ENCODE results near the gene MEAK7.
"Not testable (repeated sequence)": the region's sequence is repeated elsewhere in the genome, so short reads cannot be mapped to it uniquely, and the experiment has no call there.

MEAK7 gene

DNA sequence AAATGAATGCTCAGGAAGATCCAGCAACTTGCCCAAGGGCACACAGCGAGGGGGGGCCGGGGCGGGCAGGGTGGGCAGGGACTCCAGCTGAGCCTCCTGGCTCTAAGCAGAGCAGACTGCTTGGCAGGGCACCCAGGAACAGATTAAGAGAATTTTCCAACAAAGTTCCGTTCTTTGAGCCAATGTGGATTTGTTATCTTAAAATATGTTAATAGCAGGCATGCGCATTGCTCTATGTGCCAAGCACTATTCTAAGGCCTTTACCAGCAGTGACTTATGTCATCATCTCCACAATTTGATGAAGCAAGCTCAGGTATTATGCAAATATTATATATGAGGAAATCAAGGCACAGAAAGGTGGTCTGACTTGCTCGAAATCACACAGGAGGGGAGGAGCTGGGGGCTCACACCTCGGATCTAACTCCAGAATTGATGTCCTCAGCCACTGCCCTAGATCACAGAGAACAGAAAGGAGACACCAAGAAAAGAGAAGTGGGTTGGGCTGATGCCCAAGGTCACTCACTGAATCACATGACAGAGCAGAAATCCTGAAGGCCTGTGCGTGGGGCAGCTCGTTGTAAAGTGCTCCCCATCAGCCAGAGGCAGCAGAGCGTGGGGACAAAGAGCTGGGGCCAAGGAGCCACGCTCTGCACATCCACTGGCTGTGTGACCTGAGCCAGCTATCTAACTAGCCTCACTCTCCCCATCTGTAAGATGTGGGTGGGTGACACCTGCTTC, 23.2 kb upstream of the MEAK7 start:
- H3K4me1 ChIP-seq (ENCODE audit: insufficient read depth, low read length): peaks cover 16% of the 10 kb centered on the region
- peaks cover 6% of the 10 kb centered on the region; the same call in 1 of the 2 replicates for H3K9me3 ChIP-seq (ENCODE audit: control insufficient read depth, insufficient read depth, low read length)
- H3K36me3 ChIP-seq (ENCODE audit: insufficient read depth, low read length): no peaks in the 10 kb centered on the region
- H3K9ac ChIP-seq (ENCODE audit: low read depth, low read length): no peak overlapping the region

DNA sequence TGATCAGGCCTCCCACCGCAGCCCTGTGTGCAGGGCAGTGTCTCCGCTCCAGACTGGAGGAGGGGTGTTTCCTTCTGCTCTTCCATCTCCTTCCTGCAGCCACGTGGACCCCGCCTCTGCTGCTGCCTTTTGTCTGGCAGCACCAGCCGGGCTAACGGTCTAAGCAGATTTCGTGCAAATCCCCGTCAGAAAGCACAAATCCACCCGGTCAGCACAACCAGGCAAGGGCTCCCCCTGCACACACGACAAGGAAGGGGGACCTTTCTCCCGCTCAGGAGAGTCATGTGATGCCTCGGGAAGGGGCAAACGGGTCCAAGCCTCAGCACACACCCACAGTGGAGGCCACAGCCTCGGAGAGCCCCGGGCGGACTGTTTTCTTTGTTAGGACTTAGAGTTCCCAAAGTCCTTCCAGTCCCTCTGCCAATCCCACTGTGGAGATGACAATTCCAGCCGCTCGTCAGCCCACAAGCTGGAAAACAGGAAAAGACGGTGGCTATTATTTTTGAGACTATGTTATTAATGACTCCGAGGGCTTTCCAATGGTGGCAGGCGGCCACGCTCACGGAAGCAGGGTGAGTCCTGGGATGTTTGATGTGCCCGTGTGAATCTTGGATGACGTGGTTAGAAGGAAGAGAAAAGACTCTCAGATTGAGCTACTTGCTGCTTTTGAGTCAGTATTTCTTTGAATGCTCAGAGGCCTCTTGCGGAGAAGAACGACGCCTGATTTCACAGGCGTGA, 22.5 kb upstream of the MEAK7 start:
- Histone ChIP-seq H3K9me3 (ENCODE audit: control insufficient read depth, insufficient read depth, low read length) (peaks cover 6% of the 10 kb centered on the region; the same call in 1 of the 2 replicates), H3K9ac (ENCODE audit: low read depth, low read length) (no peak overlapping the region), H3K4me1 (ENCODE audit: insufficient read depth, low read length) (peaks cover 11% of the 10 kb centered on the region), H3K36me3 (ENCODE audit: insufficient read depth, low read length) (no peaks in the 10 kb centered on the region)

GRCh38 chr16:84524941-84525581, 20.6 kb upstream of the MEAK7 start:
- H3K4me1 ChIP-seq (ENCODE audit: insufficient read depth, low read length); H3K36me3 ChIP-seq (ENCODE audit: insufficient read depth, low read length); H3K9ac ChIP-seq (ENCODE audit: low read depth, low read length); H3K9me3 ChIP-seq (ENCODE audit: control insufficient read depth, insufficient read depth, low read length): not testable (repeated sequence)

- Histone ChIP-seq H3K36me3 (ENCODE audit: insufficient read depth, low read length) (no peaks in the 10 kb centered on the region), H3K9ac (ENCODE audit: low read depth, low read length) (no peak overlapping the region), H3K9me3 (ENCODE audit: control insufficient read depth, insufficient read depth, low read length) (peaks cover 6% of the 10 kb centered on the region; the same call in 1 of the 2 replicates), H3K4me1 (ENCODE audit: insufficient read depth, low read length) (peaks cover 5% of the 10 kb centered on the region)
These were observed 20.0 kb upstream of the MEAK7 start for GRCh38 chr16:84524346-84524920.

- H3K9ac ChIP-seq (ENCODE audit: low read depth, low read length): no peak overlapping the region
- peaks cover 5% of the 10 kb centered on the region for H3K4me1 ChIP-seq (ENCODE audit: insufficient read depth, low read length)
- H3K9me3 ChIP-seq (ENCODE audit: control insufficient read depth, insufficient read depth, low read length): no peaks in the 10 kb centered on the region
- H3K36me3 ChIP-seq (ENCODE audit: insufficient read depth, low read length): no peaks in the 10 kb centered on the region
These were observed 17.0 kb upstream of the MEAK7 start for GRCh38 chr16:84521497-84521770.

DNA sequence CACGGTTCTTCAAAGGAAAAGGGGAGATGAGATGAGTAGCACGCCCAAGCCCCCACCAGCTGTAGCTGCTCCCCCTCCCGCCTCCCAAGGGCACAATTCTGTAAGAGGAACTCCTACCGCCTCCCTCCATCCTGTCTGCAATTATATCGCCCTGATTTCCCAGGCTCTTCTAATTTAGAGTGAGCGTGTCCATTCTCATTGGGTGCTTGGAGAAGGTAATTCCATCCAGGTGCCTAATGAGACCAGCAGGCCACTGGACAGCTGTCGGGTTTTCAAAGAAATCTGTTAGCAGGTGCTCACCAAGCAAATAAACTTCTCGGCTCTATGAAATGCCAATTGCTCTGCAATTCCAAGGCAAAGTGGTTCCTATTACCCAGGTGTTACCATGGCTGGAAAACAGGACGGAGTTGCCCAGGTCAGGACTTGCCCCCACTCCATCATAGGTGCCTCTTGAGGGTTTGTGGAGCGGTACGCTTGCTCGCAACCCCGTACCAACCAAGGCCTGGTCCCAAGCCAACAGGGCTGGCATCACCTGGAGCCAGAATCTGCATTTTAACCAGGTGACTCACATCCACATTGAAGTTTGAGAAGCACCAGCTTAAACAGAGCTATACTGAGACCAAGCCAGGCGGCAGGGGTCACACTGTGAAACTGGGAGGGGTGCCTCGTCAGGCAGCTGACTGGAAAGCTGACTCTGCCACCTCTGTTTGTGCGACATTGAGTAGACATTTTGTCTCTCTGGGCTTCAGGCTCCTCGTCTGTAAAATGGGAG, 16.5 kb upstream of the MEAK7 start:
- Histone ChIP-seq H3K36me3 (ENCODE audit: insufficient read depth, low read length) (no peaks in the 10 kb centered on the region), H3K9ac (ENCODE audit: low read depth, low read length) (no peak overlapping the region), H3K4me1 (ENCODE audit: insufficient read depth, low read length) (peaks cover 3% of the 10 kb centered on the region; the same call in 1 of the 2 replicates), H3K9me3 (ENCODE audit: control insufficient read depth, insufficient read depth, low read length) (no peaks in the 10 kb centered on the region)

DNA sequence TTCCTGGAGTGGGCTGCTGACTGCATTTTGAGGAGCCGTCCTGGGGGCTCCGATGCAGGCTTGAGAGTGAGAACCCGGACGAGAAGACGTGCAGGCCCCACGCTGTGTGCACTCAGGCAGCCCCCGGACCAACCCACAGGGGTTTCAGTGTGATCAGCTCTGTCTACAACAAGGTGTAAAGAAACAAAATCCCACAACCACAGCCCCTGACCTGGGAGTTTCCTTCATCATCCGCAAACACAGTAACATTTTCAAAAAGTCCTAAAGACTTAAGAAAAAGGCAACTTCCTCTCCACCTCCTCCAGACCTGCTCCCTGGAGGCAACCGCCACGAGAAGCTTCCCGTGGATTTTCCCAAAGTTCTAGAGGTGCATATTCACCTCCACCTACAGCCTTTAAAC, 15.4 kb upstream of the MEAK7 start:
- Histone ChIP-seq H3K9me3 (ENCODE audit: control insufficient read depth, insufficient read depth, low read length) (no peaks in the 10 kb centered on the region), H3K4me1 (ENCODE audit: insufficient read depth, low read length) (peaks cover 4% of the 10 kb centered on the region; the same call in 1 of the 2 replicates), H3K36me3 (ENCODE audit: insufficient read depth, low read length) (no peaks in the 10 kb centered on the region), H3K9ac (ENCODE audit: low read depth, low read length) (no peak overlapping the region)

GRCh38 chr16:84518804-84519341, 14.4 kb upstream of the MEAK7 start:
- Histone ChIP-seq H3K9me3 (ENCODE audit: control insufficient read depth, insufficient read depth, low read length) (no peaks in the 10 kb centered on the region), H3K4me1 (ENCODE audit: insufficient read depth, low read length) (peaks cover 6% of the 10 kb centered on the region; the same call in 1 of the 2 replicates), H3K36me3 (ENCODE audit: insufficient read depth, low read length) (no peaks in the 10 kb centered on the region), H3K9ac (ENCODE audit: low read depth, low read length) (no peak overlapping the region)

DNA sequence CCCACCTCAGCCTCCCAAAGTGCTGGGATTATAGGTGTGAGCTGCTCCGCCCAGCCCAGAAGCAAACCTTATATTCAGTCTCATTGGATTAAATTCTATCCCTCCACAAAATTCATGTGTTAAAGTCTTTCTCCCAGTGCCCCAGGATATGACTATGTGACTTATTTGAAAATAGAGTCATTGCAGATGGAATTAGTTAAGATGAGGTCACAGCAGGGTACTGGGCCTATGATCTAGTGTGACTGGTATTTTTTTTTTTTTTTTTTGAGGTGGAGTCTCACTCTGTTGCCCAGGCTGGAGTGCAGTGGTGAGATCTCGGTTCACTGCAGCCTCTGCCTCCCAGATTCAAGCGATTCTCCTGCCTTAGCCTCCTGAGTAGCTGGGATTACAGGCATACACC, 13.8 kb upstream of the MEAK7 start:
- not testable (repeated sequence) for H3K9ac ChIP-seq (ENCODE audit: low read depth, low read length); H3K9me3 ChIP-seq (ENCODE audit: control insufficient read depth, insufficient read depth, low read length); H3K4me1 ChIP-seq (ENCODE audit: insufficient read depth, low read length); H3K36me3 ChIP-seq (ENCODE audit: insufficient read depth, low read length)

DNA sequence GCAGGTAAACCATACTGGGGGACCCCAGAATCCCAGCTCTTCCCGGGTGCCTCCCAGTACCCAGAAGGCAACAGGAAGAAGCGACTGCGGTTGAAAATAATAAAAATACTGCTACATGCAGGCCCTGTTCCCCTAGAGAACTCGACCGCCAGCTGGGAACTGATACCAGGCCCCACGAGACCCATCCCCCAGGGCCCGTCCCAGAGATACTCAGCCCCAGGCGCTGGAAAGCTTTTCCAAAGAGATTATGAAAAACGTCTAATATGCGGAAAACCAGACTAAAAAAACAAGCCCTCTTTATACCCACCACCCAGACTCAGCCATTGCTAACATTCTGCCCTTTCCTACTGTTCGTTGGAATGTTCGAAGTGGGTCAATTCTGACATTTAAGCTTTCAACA, 12.9 kb upstream of the MEAK7 start:
- Histone ChIP-seq H3K4me1 (ENCODE audit: insufficient read depth, low read length) (peaks cover 6% of the 10 kb centered on the region; the same call in 1 of the 2 replicates), H3K9ac (ENCODE audit: low read depth, low read length) (no peak overlapping the region), H3K9me3 (ENCODE audit: control insufficient read depth, insufficient read depth, low read length) (no peaks in the 10 kb centered on the region), H3K36me3 (ENCODE audit: insufficient read depth, low read length) (no peaks in the 10 kb centered on the region)

DNA sequence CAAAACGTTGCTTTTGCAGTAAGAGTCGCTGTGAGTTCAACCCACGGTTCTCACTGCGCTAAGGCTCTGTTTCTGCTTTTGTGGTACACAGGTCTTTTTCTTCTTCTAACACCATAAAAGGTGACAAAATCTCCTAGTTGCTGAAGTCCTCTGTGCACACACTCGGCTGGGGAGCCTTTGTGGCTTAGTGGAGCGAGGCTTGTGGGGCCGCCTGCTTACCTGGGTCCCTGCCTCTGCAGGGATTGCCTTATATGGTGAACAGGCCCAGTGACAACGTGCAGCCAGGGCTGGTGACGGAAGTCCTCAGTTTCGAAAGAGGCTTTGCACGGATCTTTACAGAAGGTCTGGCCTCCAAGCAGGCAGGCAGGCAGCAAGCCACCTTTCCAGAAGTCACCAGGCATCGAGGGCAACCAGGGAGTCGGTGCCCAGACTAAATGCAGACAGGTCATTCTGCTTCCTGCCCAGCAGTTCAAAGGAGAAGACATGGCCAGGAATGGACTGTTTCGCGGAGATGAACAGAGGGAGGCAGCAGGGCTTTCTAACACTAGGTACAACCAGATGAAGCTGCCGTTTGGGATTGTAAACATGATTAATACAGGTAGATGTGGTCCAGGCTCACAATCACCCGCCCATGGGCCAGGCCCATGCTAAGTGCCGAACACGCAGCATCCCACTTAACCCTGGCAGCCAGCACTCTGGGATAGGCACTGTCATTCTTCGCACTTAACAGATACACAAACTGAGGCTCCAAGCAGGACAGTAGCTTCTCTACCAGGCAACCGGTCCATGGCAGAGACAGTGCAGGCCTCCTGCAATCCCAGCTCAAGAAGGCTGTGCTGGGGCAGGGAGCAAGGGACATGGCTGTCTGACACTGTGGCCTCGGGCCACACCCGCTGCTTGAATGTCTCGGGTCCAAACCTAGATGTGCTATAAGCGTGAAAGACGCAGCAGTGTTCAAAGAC, 10.7 kb upstream of the MEAK7 start:
- H3K36me3 ChIP-seq (ENCODE audit: insufficient read depth, low read length): no peaks in the 10 kb centered on the region
- peaks cover 10% of the 10 kb centered on the region; the same call in 1 of the 2 replicates for H3K4me1 ChIP-seq (ENCODE audit: insufficient read depth, low read length)
- no peaks in the 10 kb centered on the region for H3K9me3 ChIP-seq (ENCODE audit: control insufficient read depth, insufficient read depth, low read length)
- H3K9ac ChIP-seq (ENCODE audit: low read depth, low read length): no peak overlapping the region

GRCh38 chr16:84514295-84514873, 9.9 kb upstream of the MEAK7 start:
- H3K9me3 ChIP-seq (ENCODE audit: control insufficient read depth, insufficient read depth, low read length): no peaks in the 10 kb centered on the region
- peaks cover 14% of the 10 kb centered on the region; the same call in 1 of the 2 replicates for H3K4me1 ChIP-seq (ENCODE audit: insufficient read depth, low read length)
- H3K9ac ChIP-seq (ENCODE audit: low read depth, low read length): no peak overlapping the region
- H3K36me3 ChIP-seq (ENCODE audit: insufficient read depth, low read length): no peaks in the 10 kb centered on the region

- Histone ChIP-seq H3K9me3 (ENCODE audit: control insufficient read depth, insufficient read depth, low read length) (no peaks in the 10 kb centered on the region), H3K36me3 (ENCODE audit: insufficient read depth, low read length) (no peaks in the 10 kb centered on the region), H3K9ac (ENCODE audit: low read depth, low read length) (no peak overlapping the region), H3K4me1 (ENCODE audit: insufficient read depth, low read length) (peaks cover 16% of the 10 kb centered on the region)
These were observed 9.2 kb upstream of the MEAK7 start for GRCh38 chr16:84513666-84514065.

All from ES-I3 (cell line).